GM12878 (cell line): ENCODE results near the gene TAPT1. TPM values are rescaled to one million over a fixed set of nuclear protein-coding genes. Genes with fewer than 3 reads are reported as not detected.

Experiments used
- ATAC-seq: fragments of 200-7000 bp; cut with Tn5 transposase; 3 replicates; pipeline ENCODE4 v1.9.1; 2020; ENCODE audit warnings: mild to moderate bottlenecking, moderate library complexity
- BruUV-seq: library from RNA; stranded (reverse); fragments of 400-500 nt; replicated peaks from 2 replicates; lab custom pipeline; 2021; lab: Mats Ljungman, UMichigan
- CTCF ChIA-PET: fragments of 300-600 bp; sonication (Branson Sonifier 250); formaldehyde crosslinking; extraction: SDS; loops from one replicate; lab custom pipeline; 2021; ENCODE audit warnings: inconsistent platforms; lab: Yijun Ruan, JAX
- POLR2A ChIA-PET: fragments of 350-600 bp; formaldehyde crosslinking; extraction: SDS; loops from one replicate; lab custom pipeline; 2021; ENCODE audit warnings: inconsistent platforms; lab: Charles Lee
- RAD21 ChIA-PET: fragments of 300-600 bp; sonication (Branson Sonifier 250); formaldehyde crosslinking; loops from one replicate; lab custom pipeline; 2023; ENCODE audit warnings: antibody characterized with exemption; ENCODE audit not compliant: unreplicated experiment; lab: Charles Lee
- SMC1A ChIA-PET: fragments of 300-600 bp; sonication (Branson Sonifier 250); formaldehyde crosslinking; loops from one replicate; lab custom pipeline; 2023; ENCODE audit not compliant: unreplicated experiment, uncharacterized antibody; lab: Charles Lee
- DNase-seq: peaks from one replicate; pipeline ENCODE4 v3.0.0-alpha.2; 2011; ENCODE audit warnings: low read depth, low spot score
- FAIRE-seq: peaks from 3 replicates; lab custom pipeline; 2011; peaks lifted over from hg19 to GRCh38; lab: Jason Lieb, UNC
- H2AFZ ChIP-seq: 2 replicates; pipeline ENCODE4 v1.6.0; 2011; ENCODE audit warnings: low read depth, low read length, control low read depth; ENCODE audit not compliant: control insufficient read depth
- H3K27ac ChIP-seq: 2 replicates; pipeline ENCODE4 v1.5.1; 2011; ENCODE audit warnings: control low read depth; ENCODE audit not compliant: control insufficient read depth, insufficient read depth
- H3K27me3 ChIP-seq, 2 experiments: replicated peaks in 1 of 2; 2 replicates each; pipeline versions ENCODE4 v1.6.0 to v1.6.1; 2011; ENCODE audit warnings: low read length in 1 of 2; ENCODE audit not compliant: control insufficient read depth in 2 of 2, insufficient read depth in 2 of 2
- H3K36me3 ChIP-seq, 2 experiments: 2 replicates each; pipeline ENCODE4 v1.5.1; 2011; ENCODE audit warnings: low read length in 1 of 2; ENCODE audit not compliant: control insufficient read depth in 2 of 2, insufficient read depth in 2 of 2
- H3K4me1 ChIP-seq: 2 replicates; pipeline ENCODE4 v1.6.1; 2011; ENCODE audit warnings: mild to moderate bottlenecking, low read length, moderate library complexity, mixed read lengths; ENCODE audit not compliant: control insufficient read depth, insufficient read depth
- H3K4me2 ChIP-seq: 2 replicates; pipeline ENCODE4 v1.6.0; 2011; ENCODE audit warnings: control low read depth; ENCODE audit not compliant: control insufficient read depth, insufficient read depth
- H3K4me3 ChIP-seq: fragments of 200-600 bp; sonication (generic); 2 replicates; pipeline ENCODE4 v1.5.1; 2016
- H3K79me2 ChIP-seq: 2 replicates; pipeline ENCODE4 v1.6.0; 2011; ENCODE audit warnings: low read length; ENCODE audit not compliant: control insufficient read depth, insufficient read depth
- H3K9ac ChIP-seq: 2 replicates; pipeline ENCODE4 v1.8.0; 2011; ENCODE audit warnings: low read length, control low read depth, mixed read lengths; ENCODE audit not compliant: control insufficient read depth, insufficient read depth
- H3K9me3 ChIP-seq: replicated peaks from 3 replicates; pipeline ENCODE4 v1.5.1; 2011; ENCODE audit warnings: mild to moderate bottlenecking, low read length; ENCODE audit not compliant: control insufficient read depth, insufficient read depth
- H4K20me1 ChIP-seq: 2 replicates; pipeline ENCODE4 v1.6.0; 2011; ENCODE audit not compliant: control insufficient read depth, insufficient read depth
- ATF2 ChIP-seq: IDR thresholded peaks from 2 replicates; pipeline ENCODE4 v1.6.1; 2012; ENCODE audit warnings: low read length, inconsistent platforms
- BCL11A ChIP-seq: IDR thresholded peaks from 2 replicates; pipeline ENCODE4 v1.6.1; 2011; ENCODE audit warnings: low read depth, low read length
- BCLAF1 ChIP-seq: fragments of 450-650 bp; IDR thresholded peaks from 2 replicates; pipeline ENCODE4 v1.6.1; 2017; ENCODE audit warnings: antibody characterized with exemption, mild to moderate bottlenecking, moderate library complexity
- CBFB ChIP-seq: IDR thresholded peaks from 2 replicates; pipeline ENCODE4 v1.6.1; 2016; ENCODE audit warnings: antibody characterized with exemption, low read depth
- E2F4 ChIP-seq: IDR thresholded peaks from 2 replicates; pipeline ENCODE4 v1.6.1; 2012; ENCODE audit warnings: low read depth, low read length, improper control_type of control experiment
- RAD21 ChIP-seq: IDR thresholded peaks from 2 replicates; pipeline ENCODE4 v1.6.1; 2011; ENCODE audit warnings: mild to moderate bottlenecking, low read depth, low read length, moderate library complexity; ENCODE audit not compliant: insufficient read depth
- RAD51 ChIP-seq: fragments of 450-650 bp; IDR thresholded peaks from 2 replicates; pipeline ENCODE4 v1.6.1; 2016; ENCODE audit warnings: moderate library complexity, mild to moderate bottlenecking, inconsistent platforms
- SMAD1 ChIP-seq: fragments of 450-650 bp; IDR thresholded peaks from 2 replicates; pipeline ENCODE4 v1.6.1; 2018; ENCODE audit warnings: mild to moderate bottlenecking, low read depth; ENCODE audit not compliant: partially characterized antibody
- USF1 ChIP-seq: IDR thresholded peaks from 2 replicates; pipeline ENCODE4 v1.6.1; 2011; ENCODE audit warnings: borderline replicate concordance, low read depth, mild to moderate bottlenecking, moderate library complexity, mixed read lengths, low read length; ENCODE audit not compliant: insufficient read depth; ENCODE audit errors: extremely low read length
- ZNF687 ChIP-seq: fragments of 450-650 bp; IDR thresholded peaks from 2 replicates; pipeline ENCODE4 v1.6.1; 2017; ENCODE audit warnings: mild to moderate bottlenecking, moderate library complexity
- WGBS: methylation state at CpG from one replicate; pipeline ENCODE4 v1.1.6; 2016; ENCODE audit warnings: low lambda C conversion rate; ENCODE audit not compliant: insufficient replicate concordance, insufficient coverage; ENCODE audit errors: missing lambda C conversion rate; 5-methylcytosine and 5-hydroxymethylcytosine counted together
- in situ Hi-C: fragments of 300-500 bp; cut with MboI; formaldehyde crosslinking; loops from 9 replicates; pipeline ENCODE4 v1.14.3; 2018; ENCODE audit warnings: mixed read lengths
- intact Hi-C: fragments of 100-400 bp; cut with micrococcal nuclease; formaldehyde crosslinking; loops from one replicate; pipeline ENCODE4 v1.14.2; 2022; ENCODE audit not compliant: unreplicated experiment
- polyA plus RNA-seq, 11 experiments: library from polyadenylated mRNA; depleted of rRNA in 4 of 11; unstranded in 6 of 11; stranded (reverse) in 5 of 11; fragments of >200 nt; fragmentation: Nextera tagmentation in 4 of 11; fragmentation: Illumina TruSeq in 1 of 11; extraction: Ambion mirVana in 4 of 11; extraction: Trizol in 1 of 11; gene quantifications; 1 replicate in 1 of 11; 2 replicates in 10 of 11; pipeline versions ENCODE4 v1.2.1 to v1.2.3, GENCODE V29; 2011 to 2016; ENCODE audit warnings: inconsistent platforms in 2 of 11, missing spikeins in 2 of 11, low read depth in 1 of 11
- total RNA-seq, 4 experiments: library from RNA; depleted of rRNA in 3 of 4; stranded (reverse); fragments of >200 nt in 3 of 4; fragmentation: Illumina TruSeq in 1 of 4; extraction: Trizol in 1 of 4; gene quantifications; 2 replicates each; pipeline versions ENCODE4 v1.2.1 to v1.2.3, GENCODE V29; 2013 to 2021

Gene TAPT1
- total and polyA plus RNA-seq, 10 of the 15 experiments (the other 5 are each of a cell fraction or from before 2014, with no cell fraction given), result 0.91 to 23.3 (median 9.5) TPM

- H3K36me3 ChIP-seq, result no peaks in the 10 kb centered on the region
- WGBS, result 17% methylated on average over 4 of the region's 4 CpGs
- ChIA-PET POLR2A (no interaction called here), SMC1A (no interaction called here), RAD21 (no interaction called here), CTCF (no interaction called here)
- no peaks in the 10 kb centered on the region for H4K20me1 ChIP-seq
- DNase-seq, result no peak
- BruUV-seq, result no TSS peak
- TF ChIP-seq BCLAF1 (no peak), BCL11A (no peak), ZNF687 (no peak), CBFB (no peak), SMAD1 (no peak), E2F4 (no peak), ATF2 (no peak), RAD51 (no peak), USF1 (no peak), RAD21 (no peak)
- H3K9me3 ChIP-seq, result no peaks in the 10 kb centered on the region
- no peak overlapping the region for H3K4me3 ChIP-seq
- H2AFZ ChIP-seq, result no peak overlapping the region
- intact Hi-C loops, result no loop called here
- no peak overlapping the region for H3K9ac ChIP-seq
- H3K4me1 ChIP-seq, result no peaks in the 10 kb centered on the region
- in situ Hi-C loops, result no loop called here
- no peak for ATAC-seq
- H3K27me3 ChIP-seq, result no peaks in the 10 kb centered on the region
- no peak overlapping the region for H3K27ac ChIP-seq
- H3K4me2 ChIP-seq, result no peak overlapping the region
- FAIRE-seq, result no peak
- H3K79me2 ChIP-seq, result no peaks in the 10 kb centered on the region
Measured at GRCh38 chr4:16271411-16271810, 45.1 kb upstream of the TAPT1 start.
